Transverse colon (tissue), 4 donors: ENCODE measurements around the gene PCSK6. TPM values are rescaled to one million over a fixed set of nuclear protein-coding genes. Genes with fewer than 3 reads are reported as not detected.
"Not testable (repeated sequence)": the region's sequence is repeated elsewhere in the genome, so short reads cannot be mapped to it uniquely, and the experiment has no call there.

Experiments
- DNase-seq: peaks from one replicate; pipeline ENCODE4 v3.0.0-alpha.2; 2019
- H3K27ac ChIP-seq, 4 donors: fragments of 200-600 bp; sonication (generic); 2 replicates each; pipeline ENCODE4 v1.5.1; 2016 to 2018; ENCODE audit warnings: inconsistent platforms in 4 of 4
- H3K27me3 ChIP-seq: fragments of 200-600 bp; sonication (generic); 2 replicates; pipeline ENCODE4 v1.5.1; 2017; ENCODE audit warnings: inconsistent platforms
- H3K36me3 ChIP-seq, 4 donors: fragments of 200-600 bp; sonication (generic); 2 replicates each; pipeline ENCODE4 v1.5.1; 2017 to 2019; ENCODE audit warnings: inconsistent platforms in 4 of 4
- H3K4me1 ChIP-seq, 4 donors: fragments of 200-600 bp; sonication (generic); 2 replicates each; pipeline ENCODE4 v1.5.1; 2017 to 2020; ENCODE audit warnings: inconsistent platforms in 4 of 4
- H3K4me3 ChIP-seq, 4 donors: fragments of 200-600 bp; sonication (generic); 1 replicate in 1 of 4; 2 replicates in 3 of 4; pipeline versions ENCODE4 v1.5.1 to v1.6.1; 2017 to 2019; ENCODE audit warnings: inconsistent platforms in 4 of 4
- H3K9me3 ChIP-seq, 2 donors: fragments of 200-600 bp; sonication (generic); 2 replicates each; pipeline ENCODE4 v1.5.1; 2017 to 2019; ENCODE audit warnings: inconsistent platforms in 2 of 2
- CTCF ChIP-seq, 5 experiments: fragments of 200-600 bp in 3 of 5; fragments of 450-650 bp in 2 of 5; sonication (generic) in 3 of 5; IDR thresholded peaks; 1 replicate in 2 of 5; 2 replicates in 3 of 5; pipeline ENCODE4 v1.5.1; 2016 to 2017; ENCODE audit warnings: antibody characterized with exemption in 5 of 5, inconsistent platforms in 3 of 5, mild to moderate bottlenecking in 2 of 5, moderate library complexity in 1 of 5
- EP300 ChIP-seq: sonication (generic); formaldehyde crosslinking; IDR thresholded peaks from one replicate; pipeline ENCODE4 v1.6.1; 2017; ENCODE audit warnings: antibody characterized with exemption, low read depth
- POLR2A ChIP-seq: fragments of 450-650 bp; IDR thresholded peaks from one replicate; pipeline ENCODE4 v1.6.1; 2016; ENCODE audit warnings: antibody characterized with exemption, mild to moderate bottlenecking, moderate library complexity
- POLR2AphosphoS5 ChIP-seq, 3 donors: sonication (generic); formaldehyde crosslinking; IDR thresholded peaks; one replicate each; pipeline ENCODE4 v1.6.1; 2016; ENCODE audit warnings: antibody characterized with exemption in 3 of 3
- WGBS, 2 donors: methylation state at CpG; one replicate each; pipeline ENCODE4 v1.1.5; 2018; ENCODE audit warnings: low coverage in 1 of 2; 5-methylcytosine and 5-hydroxymethylcytosine counted together
- in situ Hi-C, 4 donors: fragments of 200-750 bp; cut with MboI; loops; one replicate each; pipeline versions ENCODE4 v1.15.0 to v1.15.1; 2017; ENCODE audit warnings: low sequenced_read_pairs in 3 of 4, low pct_ligation_motif_present in 1 of 4, low pct_unique_long_range_greater_than_20kb in 1 of 4
- intact Hi-C: fragments of 100-400 bp; cut with DNase I; formaldehyde crosslinking; loops from one replicate; pipeline ENCODE4 v1.15.1; 2023; ENCODE audit warnings: low total_unique reads
- total RNA-seq, 4 donors: library from RNA; depleted of rRNA; stranded (reverse); fragments of >200 nt; gene quantifications; one replicate each; pipeline ENCODE4 v1.1.0, GENCODE V29; 2016

PCSK6 gene
- total RNA-seq, 4 donors from 2014 or later = 20.3 to 119 (median 49.7) TPM

- TF ChIP-seq POLR2A = no peak
- TF ChIP-seq CTCF (IDR thresholded peaks at IDR 0.05) = no peak
- no peak for TF ChIP-seq EP300
- no peak for TF ChIP-seq POLR2AphosphoS5 (IDR thresholded peaks at IDR 0.05)
- Histone ChIP-seq H3K4me1 (peaks cover 0 to 3% (median 0%) of the 10 kb centered on the region in 4 donors), H3K4me3 (no peak overlapping the region), H3K9me3 (no peaks in the 10 kb centered on the region), H3K27ac (no peak overlapping the region), H3K36me3 (no peaks in the 10 kb centered on the region), H3K27me3 (no peaks in the 10 kb centered on the region)
- intact Hi-C loops = no loop called here
- in situ Hi-C loops = no loop called here
- 42 to 46% methylated on average over 4 to 5 of the region's 5 CpGs for WGBS, 2 donors
- no peak for DNase-seq
Measured at GRCh38 chr15:101346928-101347327, 142.6 kb downstream of the PCSK6 start.

- no peaks in the 10 kb centered on the region for H3K36me3 ChIP-seq
- H3K4me3 ChIP-seq = no peak overlapping the region
- no peak for DNase-seq
- intact Hi-C loops = no loop called here
- H3K4me1 ChIP-seq = peaks cover 0 to 3% (median 0%) of the 10 kb centered on the region in 4 donors
- in situ Hi-C loops = no loop called here
- H3K27me3 ChIP-seq = no peaks in the 10 kb centered on the region
- no peak overlapping the region for H3K27ac ChIP-seq
- H3K9me3 ChIP-seq = no peaks in the 10 kb centered on the region
- TF ChIP-seq POLR2A = no peak
- no peak for TF ChIP-seq EP300
- no peak for TF ChIP-seq POLR2AphosphoS5 (IDR thresholded peaks at IDR 0.05)
- no peak for TF ChIP-seq CTCF (IDR thresholded peaks at IDR 0.05)
Measured at GRCh38 chr15:101342056-101342455, 147.5 kb downstream of the PCSK6 start.

- 83 to 89% methylated on average over 1 of the region's 1 CpG for WGBS, 2 donors
- Histone ChIP-seq H3K36me3 (no peaks in the 10 kb centered on the region), H3K9me3 (no peaks in the 10 kb centered on the region), H3K4me1 (no peaks in the 10 kb centered on the region), H3K27me3 (no peaks in the 10 kb centered on the region), H3K27ac (no peak overlapping the region), H3K4me3 (no peak overlapping the region)
- TF ChIP-seq EP300 = no peak
- no peak for DNase-seq
- intact Hi-C loops = no loop called here
- in situ Hi-C loops = no loop called here
Measured at GRCh38 chr15:101338502-101339057, 150.9 kb downstream of the PCSK6 start.

GRCh38 chr15:101337976-101338375, 151.5 kb downstream of the PCSK6 start:
- DNase-seq = no peak
- TF ChIP-seq POLR2A = no peak
- TF ChIP-seq POLR2AphosphoS5 (IDR thresholded peaks at IDR 0.05) = no peak
- TF ChIP-seq EP300 = no peak
- no peak for TF ChIP-seq CTCF (IDR thresholded peaks at IDR 0.05)
- intact Hi-C loops = no loop called here
- Histone ChIP-seq H3K27ac (no peak overlapping the region), H3K4me1 (no peaks in the 10 kb centered on the region), H3K36me3 (no peaks in the 10 kb centered on the region), H3K27me3 (no peaks in the 10 kb centered on the region), H3K9me3 (no peaks in the 10 kb centered on the region), H3K4me3 (no peak overlapping the region)
- in situ Hi-C loops = no loop called here
- WGBS, 2 donors = 73 to 75% methylated on average over 3 to 7 of the region's 7 CpGs

- DNase-seq, H3K27ac ChIP-seq, H3K36me3 ChIP-seq, H3K9me3 ChIP-seq, intact Hi-C loops, in situ Hi-C loops, H3K4me3 ChIP-seq, H3K27me3 ChIP-seq, H3K4me1 ChIP-seq: not testable (repeated sequence)
- 73 to 100% methylated on average over 1 to 10 of the region's 16 CpGs for WGBS, 2 donors
Measured at GRCh38 chr15:101333907-101334789, 155.4 kb downstream of the PCSK6 start.
